ENCODE results near the gene GOSR1.
"Not testable (repeated sequence)": the region's sequence is repeated elsewhere in the genome, so short reads cannot be mapped to it uniquely, and the experiment has no call there.

The GOSR1 gene

GRCh38 chr17:30520882-30521281 is 43.7 kb downstream of the GOSR1 start:
- no peak for TF ChIP-seq CTCF (conservative IDR thresholded peaks at IDR 0.05)
- no peak overlapping the region for H3K27ac ChIP-seq

DNA sequence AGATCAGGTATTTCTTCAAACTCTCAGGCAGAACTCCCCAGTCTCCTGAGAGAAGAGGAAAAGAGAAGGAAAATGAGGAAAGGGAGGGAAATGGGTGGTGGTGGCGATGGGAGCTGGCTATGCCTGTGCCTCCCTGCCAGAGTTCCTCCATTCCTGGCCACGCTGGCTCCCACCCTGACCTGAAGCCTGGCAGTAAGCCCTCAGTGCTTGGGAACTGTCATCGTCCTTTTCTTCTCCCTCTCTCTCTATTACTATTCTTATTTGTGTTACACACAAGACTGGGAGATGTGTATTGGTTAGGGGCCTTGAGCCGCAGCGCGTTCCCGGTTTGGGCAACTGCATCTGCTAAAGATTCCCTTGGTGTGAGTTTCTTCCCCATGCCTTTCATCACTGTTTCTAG is 44.6 kb downstream of the GOSR1 start:
- no peak for TF ChIP-seq CTCF (conservative IDR thresholded peaks at IDR 0.05)
- no peak overlapping the region for H3K27ac ChIP-seq

- H3K27ac ChIP-seq = not testable (repeated sequence)
Measured at GRCh38 chr17:30523236-30523635, 46.0 kb downstream of the GOSR1 start.

DNA sequence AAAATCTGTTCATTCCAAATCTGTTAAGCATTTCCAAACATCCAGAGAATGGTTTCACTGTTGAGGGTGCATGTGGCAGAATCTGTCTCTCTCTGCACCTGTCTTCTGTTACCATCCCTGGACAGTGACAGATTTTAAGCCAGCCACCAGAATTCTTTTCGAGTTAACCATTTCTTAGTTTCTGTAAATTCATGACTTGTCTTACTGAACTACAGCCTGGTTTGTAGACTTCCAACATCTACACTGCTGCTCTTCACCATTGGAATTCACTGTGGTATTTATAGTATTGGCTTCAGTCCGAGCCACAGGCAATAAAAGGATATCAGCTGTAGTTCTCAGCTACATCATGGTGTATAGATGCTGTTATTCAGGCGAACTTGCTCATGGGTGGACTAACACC is 47.6 kb downstream of the GOSR1 start:
- no peak for TF ChIP-seq CTCF (conservative IDR thresholded peaks at IDR 0.05)
- H3K27ac ChIP-seq = no peak overlapping the region

DNA sequence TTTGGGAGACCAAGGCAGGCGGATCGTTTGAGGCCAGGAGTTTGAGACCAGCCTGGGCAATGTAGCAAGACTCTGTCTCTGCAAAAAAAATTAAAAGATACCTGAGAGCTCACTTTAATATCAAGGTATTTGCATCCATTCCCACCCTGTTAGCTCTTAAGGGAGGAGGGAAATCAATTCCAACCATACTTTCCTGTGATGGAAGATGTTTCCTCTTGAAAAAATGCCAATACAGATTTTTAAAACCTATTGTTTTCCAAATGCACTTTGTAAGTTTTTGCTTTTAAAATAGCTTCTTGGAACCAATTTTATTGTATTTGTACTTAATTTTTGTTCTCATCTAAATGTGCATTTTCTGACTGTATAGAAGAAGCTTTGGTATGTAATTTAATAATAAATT is 49.2 kb downstream of the GOSR1 start:
- H3K27ac ChIP-seq = no peak overlapping the region
- TF ChIP-seq CTCF (conservative IDR thresholded peaks at IDR 0.05) = no peak

GRCh38 chr17:30528701-30529100 is 51.5 kb downstream of the GOSR1 start:
- H3K27ac ChIP-seq = not testable (repeated sequence)

DNA sequence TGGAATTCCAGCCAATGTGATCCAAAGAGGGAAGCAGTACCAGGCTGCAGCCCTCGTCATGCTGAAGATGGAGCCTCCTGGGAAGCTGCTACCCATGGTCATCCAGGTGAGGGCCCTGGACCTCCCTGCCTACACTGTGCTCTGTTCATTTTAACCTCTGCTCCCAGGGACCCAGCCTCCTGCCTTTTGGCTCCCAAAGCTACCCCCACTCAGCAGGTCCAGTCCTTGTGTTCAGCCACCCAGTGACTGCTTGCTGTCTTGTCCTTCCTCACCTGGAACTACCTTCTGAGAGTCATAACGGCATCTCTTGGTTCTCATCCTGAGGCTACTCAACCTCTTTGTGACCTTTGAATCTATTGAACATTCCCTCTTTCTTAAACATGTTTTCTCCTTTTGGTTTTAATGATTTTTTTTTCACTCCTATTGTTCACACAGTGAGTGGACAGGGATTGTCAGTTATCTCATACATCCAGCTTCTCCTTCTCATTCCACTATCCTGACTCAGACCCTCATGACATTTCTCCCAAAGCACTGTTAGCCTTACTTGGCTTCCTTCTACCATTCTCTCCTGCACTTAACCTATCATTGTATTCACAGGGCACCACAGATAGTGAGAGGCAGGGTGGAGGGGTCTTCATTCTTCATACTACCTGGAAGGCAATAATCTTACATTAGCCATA is 53.3 kb downstream of the GOSR1 start:
- H3K27ac ChIP-seq = no peak overlapping the region
- no peak for TF ChIP-seq CTCF (conservative IDR thresholded peaks at IDR 0.05)

DNA sequence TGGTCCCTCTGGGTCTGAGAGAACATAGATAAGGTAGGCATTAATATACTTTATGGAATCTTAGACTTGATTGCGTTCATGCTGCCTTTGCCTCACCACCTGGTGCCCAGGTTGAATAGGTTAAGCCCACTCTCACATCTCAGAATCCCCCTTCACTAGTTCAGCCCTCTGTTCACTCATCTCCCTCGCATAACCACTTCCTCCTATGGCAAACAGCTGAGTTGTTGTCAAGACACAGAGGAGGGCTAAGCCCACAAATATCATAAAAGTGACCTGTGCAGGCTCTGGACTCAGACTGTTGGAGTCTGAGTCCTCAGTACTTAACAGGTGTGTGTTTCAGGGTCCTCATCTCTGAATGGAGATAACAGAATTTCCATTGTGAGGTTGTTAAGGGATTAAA is 55.7 kb downstream of the GOSR1 start:
- no peak for TF ChIP-seq CTCF (conservative IDR thresholded peaks at IDR 0.05)
- H3K27ac ChIP-seq = no peak overlapping the region

DNA sequence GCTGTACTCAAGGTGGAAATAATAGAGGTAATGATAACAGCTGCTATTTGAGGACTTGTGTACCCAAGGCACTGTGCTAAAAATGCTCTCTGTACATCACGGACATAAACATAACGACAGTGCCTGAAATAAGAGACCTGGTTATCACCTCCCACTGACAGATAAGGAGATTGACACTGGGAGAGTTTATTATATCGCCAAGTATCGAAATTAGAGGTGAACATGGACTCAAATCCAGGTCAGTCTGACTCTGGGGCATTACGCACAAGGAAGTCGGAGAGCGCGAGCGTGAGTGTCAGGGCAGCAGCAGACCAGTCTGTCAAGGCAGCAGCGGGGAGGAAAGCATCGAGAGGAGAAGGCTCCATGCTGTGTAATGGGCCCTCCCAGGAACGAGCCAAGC is 57.1 kb downstream of the GOSR1 start:
- H3K27ac ChIP-seq = no peak overlapping the region

More for the DNA sequence above, 57.1 kb downstream of the GOSR1 start:
- no peak for TF ChIP-seq CTCF (conservative IDR thresholded peaks at IDR 0.05)
